SHP77 (cell line): ENCODE data around the gene SLCO4A1.

Experiments used
- DNase-seq, 2 experiments: peaks; one replicate each; lab custom pipeline; 2025; lab: John Stamatoyannopoulos, UW

The SLCO4A1 gene

DNA sequence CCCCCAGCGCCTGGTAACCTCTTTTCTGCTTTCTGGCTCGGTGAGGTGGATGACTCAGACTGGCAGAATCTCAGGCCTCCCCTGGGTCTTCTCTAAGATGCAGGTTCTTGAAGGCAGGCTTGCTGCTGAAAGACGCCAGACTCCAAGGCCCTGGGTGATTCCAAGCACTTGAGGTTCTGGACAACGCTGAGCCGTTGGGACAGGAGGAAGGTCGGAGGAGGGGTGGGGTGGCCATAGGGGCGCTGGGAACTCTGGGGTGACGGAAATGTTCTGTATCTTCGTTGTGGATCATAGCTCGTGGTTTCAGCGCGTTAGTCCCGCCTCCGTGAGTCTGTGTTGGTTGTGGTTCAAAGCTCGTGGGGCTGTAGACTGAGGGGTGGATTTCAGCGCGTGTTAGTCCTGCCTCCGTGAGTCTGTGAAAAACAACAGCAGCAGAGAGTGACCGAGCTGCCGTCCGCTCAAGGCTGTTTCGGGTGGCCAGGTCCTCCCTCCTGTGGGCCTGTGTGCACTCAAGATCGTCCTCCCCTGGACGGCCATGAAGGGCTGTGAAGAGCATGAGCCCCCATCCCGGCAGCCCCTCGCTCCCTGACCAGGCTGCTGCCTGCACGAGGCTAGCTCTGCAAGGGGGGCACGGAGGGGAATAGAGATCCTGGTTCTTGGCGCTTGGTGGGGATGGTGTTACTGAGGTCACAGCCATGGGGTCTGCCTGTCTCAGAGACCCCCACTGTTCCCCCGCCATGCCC, 74.1 kb downstream of the SLCO4A1 start:
- no peak for DNase-seq

DNA sequence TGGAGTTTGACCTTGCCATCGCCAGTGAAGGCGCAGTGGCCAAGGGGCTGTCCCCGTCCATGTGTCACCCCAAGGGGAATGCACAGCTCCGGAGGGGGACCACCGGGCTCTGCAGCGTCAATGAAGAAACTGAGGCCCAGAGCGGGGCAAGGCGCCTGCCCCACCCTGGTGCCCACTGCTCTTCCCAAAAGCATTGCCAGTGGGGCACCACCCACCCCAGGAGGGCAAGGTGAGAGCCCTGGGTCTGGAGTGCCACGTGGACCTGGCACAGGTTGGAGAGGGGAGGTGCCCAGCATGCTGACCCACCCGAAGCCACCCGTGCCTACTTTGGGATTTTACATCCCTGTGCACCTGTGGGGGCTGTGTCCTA, 74.6 kb downstream of the SLCO4A1 start:
- DNase-seq: no peak

DNA sequence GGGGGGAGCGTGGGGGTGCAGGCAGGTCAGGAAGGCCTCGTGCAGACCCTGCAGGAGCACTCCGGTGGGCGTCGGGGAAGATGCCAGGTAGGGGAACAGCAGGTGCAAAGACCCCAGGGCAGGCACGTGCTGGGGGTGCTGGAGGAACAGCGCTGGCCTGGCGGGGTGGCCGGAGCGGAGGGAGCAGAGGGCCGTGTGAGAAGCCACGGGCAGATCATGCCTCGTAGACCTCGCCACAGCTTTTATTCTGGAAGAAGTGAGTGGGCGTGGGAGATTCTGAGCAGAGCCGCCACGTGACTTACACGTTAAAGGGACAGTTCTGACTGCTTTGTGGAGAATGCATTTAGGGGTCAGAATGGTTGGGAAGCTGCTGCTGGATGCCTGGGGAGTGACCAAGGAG, 75.6 kb downstream of the SLCO4A1 start:
- no peak for DNase-seq

DNA sequence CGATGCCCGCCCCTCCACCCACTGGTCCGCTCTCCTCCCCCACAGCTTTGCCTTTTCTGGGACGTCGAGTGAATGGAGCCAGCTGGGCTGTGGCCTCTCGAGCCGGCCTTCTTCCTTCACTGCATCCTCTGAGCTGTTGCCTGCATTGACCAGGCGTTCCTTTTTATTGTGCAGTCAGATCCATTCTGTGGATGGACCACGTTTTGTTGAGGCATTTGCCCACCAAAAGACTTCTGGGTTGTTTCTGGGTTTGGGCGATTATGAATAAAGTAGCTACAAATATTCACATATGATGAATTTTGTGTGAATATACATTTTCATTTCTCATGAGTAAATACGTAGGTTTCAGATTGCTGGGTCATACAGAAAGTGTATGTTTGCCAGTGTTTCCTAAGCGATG, 76.2 kb downstream of the SLCO4A1 start:
- no peak for DNase-seq

DNA sequence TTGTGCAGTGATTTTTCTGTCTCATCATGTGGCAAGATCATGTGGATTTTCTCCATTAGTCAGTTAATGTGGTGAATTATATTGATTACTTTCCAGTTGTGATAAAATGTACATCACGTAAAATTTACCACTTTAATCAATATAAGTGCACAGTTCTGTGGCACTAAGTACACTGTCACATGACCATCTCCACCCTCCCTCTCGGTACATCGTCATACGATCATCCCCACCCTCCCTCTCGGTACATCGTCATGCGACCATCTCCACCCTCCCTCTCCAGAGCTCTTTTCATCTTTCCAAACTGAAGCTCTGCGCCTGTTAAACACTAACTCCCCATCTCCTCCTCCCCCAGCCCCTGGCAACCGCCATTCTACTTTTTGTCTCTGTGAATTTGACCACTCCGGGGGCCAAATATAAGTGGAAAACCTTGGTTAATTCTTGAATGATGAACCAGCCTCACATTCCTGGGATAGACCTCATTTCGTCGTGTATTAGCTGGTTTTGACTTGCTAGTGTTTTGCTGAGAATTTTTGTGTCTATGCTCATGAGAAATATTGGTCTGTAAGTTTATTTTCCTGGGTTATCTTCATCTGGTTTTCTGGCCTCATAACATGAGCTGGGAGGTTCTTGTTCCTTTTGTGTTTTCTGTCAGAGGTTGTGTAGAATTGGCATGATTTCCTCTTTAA, 77.1 kb downstream of the SLCO4A1 start:
- no peak for DNase-seq
